Trophoblast cell (in vitro differentiated cells and primary cell): Measurements from ENCODE around the gene CSRP2.

ENCODE experiments used
- DNase-seq, 2 donors: peaks; one replicate each; pipeline ENCODE4 v3.0.0-alpha.2; 2016
- H2AFZ ChIP-seq: 2 replicates; pipeline ENCODE4 v1.6.1; 2013; ENCODE audit warnings: low read length, moderate library complexity, mild to moderate bottlenecking; ENCODE audit not compliant: insufficient read depth, poor library complexity
- H2AK5ac ChIP-seq: 2 replicates; pipeline ENCODE4 v1.6.1; 2013; ENCODE audit warnings: mild to moderate bottlenecking, low read length
- H2BK120ac ChIP-seq: 2 replicates; pipeline ENCODE4 v1.6.1; 2013; ENCODE audit warnings: low read length, mild to moderate bottlenecking, moderate library complexity; ENCODE audit not compliant: insufficient read depth, poor library complexity
- H2BK12ac ChIP-seq: 2 replicates; pipeline ENCODE4 v1.6.1; 2013; ENCODE audit warnings: mild to moderate bottlenecking, low read length, moderate library complexity
- H2BK5ac ChIP-seq: 2 replicates; pipeline ENCODE4 v1.6.1; 2013; ENCODE audit warnings: low read length, low read depth, moderate library complexity, mild to moderate bottlenecking; ENCODE audit not compliant: poor library complexity
- H3K14ac ChIP-seq: 2 replicates; pipeline ENCODE4 v1.6.1; 2013; ENCODE audit warnings: mild to moderate bottlenecking, low read length
- H3K18ac ChIP-seq: 2 replicates; pipeline ENCODE4 v1.6.1; 2013; ENCODE audit warnings: mild to moderate bottlenecking, low read length
- H3K23ac ChIP-seq: 2 replicates; pipeline ENCODE4 v1.6.1; 2013; ENCODE audit warnings: low read length
- H3K27ac ChIP-seq: 2 replicates; pipeline ENCODE4 v1.5.1; 2013; ENCODE audit warnings: low read depth, mild to moderate bottlenecking, inconsistent platforms, low read length, moderate library complexity
- H3K27me3 ChIP-seq: 2 replicates; pipeline ENCODE4 v1.6.1; 2013; ENCODE audit warnings: inconsistent platforms, mild to moderate bottlenecking, low read length, moderate library complexity; ENCODE audit not compliant: insufficient read depth
- H3K36me3 ChIP-seq, 2 experiments: 1 replicate in 1 of 2; 2 replicates in 1 of 2; pipeline ENCODE4 v1.6.1; 2013; ENCODE audit warnings: low read length in 2 of 2, mild to moderate bottlenecking in 2 of 2, moderate library complexity in 1 of 2; ENCODE audit not compliant: insufficient read depth in 2 of 2, control insufficient read depth in 1 of 2
- H3K4ac ChIP-seq: 2 replicates; pipeline ENCODE4 v1.6.1; 2013; ENCODE audit warnings: low read depth, mild to moderate bottlenecking, low read length, moderate library complexity
- H3K4me1 ChIP-seq, 2 experiments: 1 replicate in 1 of 2; 2 replicates in 1 of 2; pipeline ENCODE4 v1.6.1; 2013; ENCODE audit warnings: low read length in 2 of 2, mild to moderate bottlenecking in 2 of 2, moderate library complexity in 1 of 2; ENCODE audit not compliant: insufficient read depth in 2 of 2, control insufficient read depth in 1 of 2
- H3K4me2 ChIP-seq: 2 replicates; pipeline ENCODE4 v1.6.1; 2013; ENCODE audit warnings: inconsistent platforms, mild to moderate bottlenecking, low read length, moderate library complexity
- H3K4me3 ChIP-seq: 2 replicates; pipeline ENCODE4 v1.5.1; 2013; ENCODE audit warnings: mild to moderate bottlenecking, low read depth, low read length, inconsistent platforms
- H3K79me1 ChIP-seq: one replicate; pipeline ENCODE4 v1.6.1; 2013; ENCODE audit warnings: low read length
- H3K79me2 ChIP-seq: 2 replicates; pipeline ENCODE4 v1.6.1; 2013; ENCODE audit warnings: low read length, mild to moderate bottlenecking; ENCODE audit not compliant: control insufficient read depth, insufficient read depth, poor library complexity
- H3K9ac ChIP-seq: 2 replicates; pipeline ENCODE4 v1.6.1; 2013; ENCODE audit warnings: mild to moderate bottlenecking, low read length
- H3K9me3 ChIP-seq: 2 replicates; pipeline ENCODE4 v1.6.1; 2013; ENCODE audit warnings: low read depth, mild to moderate bottlenecking, control low read depth, inconsistent platforms, low read length; ENCODE audit not compliant: insufficient read depth
- H4K12ac ChIP-seq: 2 replicates; pipeline ENCODE4 v1.6.1; 2013; ENCODE audit warnings: low read depth, mild to moderate bottlenecking, low read length, moderate library complexity
- H4K8ac ChIP-seq: 2 replicates; pipeline ENCODE4 v1.6.1; 2013; ENCODE audit warnings: low read depth, mild to moderate bottlenecking, low read length, moderate library complexity
- H4K91ac ChIP-seq: one replicate; pipeline ENCODE4 v1.6.1; 2013; ENCODE audit warnings: low read depth, mild to moderate bottlenecking, low read length, moderate library complexity
- WGBS: extraction: QIAGEN DNeasy Blood & Tissue Kit; methylation state at CpG from one replicate; pipeline ENCODE4 v1.1.7; 2013; ENCODE audit warnings: missing lambda C conversion rate; ENCODE audit not compliant: insufficient read length, insufficient coverage; ENCODE audit errors: extremely low coverage; 5-methylcytosine and 5-hydroxymethylcytosine counted together

The CSRP2 gene

GRCh38 chr12:76888775-76889174, 10.0 kb upstream of the CSRP2 start:
- no CpG with 5 or more reads among the region's 1 CpG for WGBS
- Histone ChIP-seq H3K9me3 (no peaks in the 10 kb centered on the region), H3K27me3 (no peaks in the 10 kb centered on the region), H3K27ac (no peak overlapping the region), H3K9ac (no peak overlapping the region), H3K4me1 (no peaks in the 10 kb centered on the region), H2BK12ac (no peak overlapping the region), H4K12ac (no peak overlapping the region), H3K4me2 (no peak overlapping the region), H4K91ac (no peak overlapping the region), H2AFZ (no peak overlapping the region), H2AK5ac (no peak overlapping the region), H3K23ac (no peak overlapping the region), H2BK120ac (no peak overlapping the region), H3K4ac (no peak overlapping the region), H3K79me2 (no peaks in the 10 kb centered on the region), H2BK5ac (no peak overlapping the region), H3K18ac (no peak overlapping the region), H3K4me3 (no peak overlapping the region), H3K79me1 (no peaks in the 10 kb centered on the region), H3K14ac (no peak overlapping the region), H4K8ac (no peak overlapping the region), H3K36me3 (no peaks in the 10 kb centered on the region)
- no peak for DNase-seq

GRCh38 chr12:76883811-76884210, 5.0 kb upstream of the CSRP2 start:
- H3K4me1 ChIP-seq, result no peaks in the 10 kb centered on the region
- H4K8ac ChIP-seq, result no peak overlapping the region
- no peak overlapping the region for H3K4me3 ChIP-seq
- no peak overlapping the region for H4K91ac ChIP-seq
- H3K4ac ChIP-seq, result no peak overlapping the region
- no peaks in the 10 kb centered on the region for H3K27me3 ChIP-seq
- no peak overlapping the region for H2AK5ac ChIP-seq
- H3K14ac ChIP-seq, result no peak overlapping the region
- H3K9ac ChIP-seq, result no peak overlapping the region
- no CpG with 5 or more reads among the region's 2 CpGs for WGBS
- H4K12ac ChIP-seq, result no peak overlapping the region
- peaks cover 5% of the 10 kb centered on the region for H3K79me1 ChIP-seq
- H3K27ac ChIP-seq, result no peak overlapping the region
- H3K79me2 ChIP-seq, result peaks cover 5% of the 10 kb centered on the region
- no peak overlapping the region for H3K4me2 ChIP-seq
- H3K23ac ChIP-seq, result no peak overlapping the region
- no peaks in the 10 kb centered on the region for H3K36me3 ChIP-seq
- DNase-seq, result no peak
- H2BK12ac ChIP-seq, result no peak overlapping the region
- no peaks in the 10 kb centered on the region for H3K9me3 ChIP-seq
- H2BK120ac ChIP-seq, result no peak overlapping the region
- H2AFZ ChIP-seq, result no peak overlapping the region
- H3K18ac ChIP-seq, result no peak overlapping the region
- H2BK5ac ChIP-seq, result no peak overlapping the region

GRCh38 chr12:76883151-76883550, 4.3 kb upstream of the CSRP2 start:
- Histone ChIP-seq H3K4ac (no peak overlapping the region), H3K4me2 (no peak overlapping the region), H3K14ac (no peak overlapping the region), H3K9ac (no peak overlapping the region), H3K4me1 (no peaks in the 10 kb centered on the region), H3K9me3 (no peaks in the 10 kb centered on the region), H3K79me2 (peaks cover 8% of the 10 kb centered on the region), H3K36me3 (no peaks in the 10 kb centered on the region), H3K27ac (no peak overlapping the region), H2BK12ac (no peak overlapping the region), H2AFZ (no peak overlapping the region), H4K12ac (no peak overlapping the region), H3K27me3 (no peaks in the 10 kb centered on the region), H4K8ac (no peak overlapping the region), H2AK5ac (no peak overlapping the region), H4K91ac (no peak overlapping the region), H2BK120ac (no peak overlapping the region), H3K23ac (no peak overlapping the region), H2BK5ac (no peak overlapping the region), H3K18ac (no peak overlapping the region), H3K4me3 (no peak overlapping the region), H3K79me1 (peaks cover 11% of the 10 kb centered on the region)
- no CpG with 5 or more reads among the region's 6 CpGs for WGBS
- no peak for DNase-seq

- no peak overlapping the region for H3K14ac ChIP-seq
- H3K9me3 ChIP-seq, result no peaks in the 10 kb centered on the region
- H3K23ac ChIP-seq, result no peak overlapping the region
- H3K18ac ChIP-seq, result no peak overlapping the region
- H3K4ac ChIP-seq, result no peak overlapping the region
- H4K8ac ChIP-seq, result no peak overlapping the region
- no peak overlapping the region for H4K91ac ChIP-seq
- no peaks in the 10 kb centered on the region for H3K4me1 ChIP-seq
- no peaks in the 10 kb centered on the region for H3K27me3 ChIP-seq
- WGBS, result no CpG with 5 or more reads among the region's 1 CpG
- DNase-seq, result no peak
- no peak overlapping the region for H3K4me3 ChIP-seq
- no peak overlapping the region for H2AFZ ChIP-seq
- no peak overlapping the region for H3K9ac ChIP-seq
- H2BK5ac ChIP-seq, result no peak overlapping the region
- H3K79me1 ChIP-seq, result peaks cover 12% of the 10 kb centered on the region
- H2AK5ac ChIP-seq, result no peak overlapping the region
- H3K79me2 ChIP-seq, result peaks cover 8% of the 10 kb centered on the region
- H2BK120ac ChIP-seq, result no peak overlapping the region
- no peak overlapping the region for H3K27ac ChIP-seq
- no peak overlapping the region for H4K12ac ChIP-seq
- H3K4me2 ChIP-seq, result no peak overlapping the region
- no peak overlapping the region for H2BK12ac ChIP-seq
- H3K36me3 ChIP-seq, result no peaks in the 10 kb centered on the region
These were observed 3.5 kb upstream of the CSRP2 start for GRCh38 chr12:76882367-76882766.
